H1 (cell line): ENCODE measurements around the gene ST7L. TPM values are rescaled to one million over a fixed set of nuclear protein-coding genes. Genes with fewer than 3 reads are reported as not detected.

Experiments used
- CTCF ChIA-PET: fragments of 300-600 bp; sonication (Branson Sonifier 250); formaldehyde crosslinking; loops from one replicate; lab custom pipeline; 2021; ENCODE audit not compliant: partially characterized antibody; lab: Charles Lee
- POLR2A ChIA-PET: fragments of 300-600 bp; sonication (Branson Sonifier 250); formaldehyde crosslinking; loops from one replicate; lab custom pipeline; 2021; ENCODE audit warnings: inconsistent platforms; ENCODE audit not compliant: partially characterized antibody; lab: Charles Lee
- DNase-seq, 2 experiments: peaks; one replicate each; pipeline versions ENCODE4 v3.0.0 to v3.0.0-alpha.2; 2010 to 2022; ENCODE audit warnings: low spot score in 2 of 2, low read depth in 1 of 2, mixed read lengths in 1 of 2
- FAIRE-seq: peaks from 2 replicates; lab custom pipeline; 2011; peaks lifted over from hg19 to GRCh38; lab: Jason Lieb, UNC
- H2AFZ ChIP-seq: 2 replicates; pipeline ENCODE4 v1.8.1; 2012; ENCODE audit warnings: low read length, inconsistent platforms
- H2AK5ac ChIP-seq: 2 replicates; pipeline ENCODE4 v1.6.1; 2013; ENCODE audit warnings: low read depth, low read length
- H2BK120ac ChIP-seq: replicated peaks from 2 replicates; pipeline ENCODE3; 2013; ENCODE audit warnings: low read depth, low read length, inconsistent platforms
- H2BK12ac ChIP-seq: 2 replicates; pipeline ENCODE4 v1.6.1; 2013; ENCODE audit warnings: low read depth, low read length
- H2BK15ac ChIP-seq: 2 replicates; pipeline ENCODE4 v1.6.1; 2013; ENCODE audit warnings: low read length
- H2BK20ac ChIP-seq: 2 replicates; pipeline ENCODE4 v1.6.1; 2013; ENCODE audit warnings: low read length
- H2BK5ac ChIP-seq: 2 replicates; pipeline ENCODE4 v1.6.1; 2013; ENCODE audit warnings: low read depth, low read length
- H3K14ac ChIP-seq: 2 replicates; pipeline ENCODE4 v1.6.1; 2013; ENCODE audit warnings: inconsistent platforms; ENCODE audit not compliant: insufficient read length
- H3K18ac ChIP-seq: 2 replicates; pipeline ENCODE4 v1.6.1; 2013; ENCODE audit warnings: low read length; ENCODE audit errors: extremely low read depth
- H3K23ac ChIP-seq: 2 replicates; pipeline ENCODE4 v1.6.1; 2013; ENCODE audit warnings: inconsistent platforms; ENCODE audit not compliant: insufficient read length
- H3K23me2 ChIP-seq: 2 replicates; pipeline ENCODE4 v1.6.1; 2013; ENCODE audit warnings: low read depth, low read length
- H3K27ac ChIP-seq: 2 replicates; pipeline ENCODE4 v1.6.1; 2011; ENCODE audit warnings: low read depth, low read length, inconsistent platforms
- H3K27me3 ChIP-seq, 4 experiments: replicated peaks in 1 of 4; 1 replicate in 1 of 4; 2 replicates in 3 of 4; pipeline versions ENCODE4 v1.6.1 to v1.8.1; 2011 to 2013; ENCODE audit warnings: low read length in 3 of 4, mild to moderate bottlenecking in 3 of 4, inconsistent platforms in 2 of 4, mixed read lengths in 2 of 4, moderate library complexity in 1 of 4; ENCODE audit not compliant: control insufficient read depth in 3 of 4, insufficient read depth in 3 of 4; ENCODE audit errors: extremely low read depth in 1 of 4
- H3K36me3 ChIP-seq, 4 experiments: 2 replicates each; pipeline versions ENCODE4 v1.6.1 to v1.8.1; 2011 to 2013; ENCODE audit warnings: mild to moderate bottlenecking in 4 of 4, low read length in 3 of 4, moderate library complexity in 2 of 4, control low read depth in 1 of 4, inconsistent platforms in 1 of 4; ENCODE audit not compliant: insufficient read depth in 4 of 4, control insufficient read depth in 2 of 4
- H3K4ac ChIP-seq: replicated peaks from 2 replicates; pipeline ENCODE3; 2013; ENCODE audit warnings: low read length, low read depth, mixed read lengths, inconsistent platforms; ENCODE audit not compliant: insufficient read length
- H3K4me1 ChIP-seq, 4 experiments: replicated peaks in 1 of 4; 1 replicate in 1 of 4; 2 replicates in 3 of 4; pipeline versions ENCODE4 v1.6.1 to v1.8.1; 2011 to 2013; ENCODE audit warnings: low read length in 3 of 4, inconsistent platforms in 2 of 4, mixed read lengths in 1 of 4; ENCODE audit not compliant: insufficient read depth in 4 of 4, control insufficient read depth in 3 of 4
- H3K4me2 ChIP-seq, 2 experiments: 2 replicates each; pipeline versions ENCODE4 v1.6.1 to v1.8.1; 2011 to 2013; ENCODE audit warnings: low read depth in 2 of 2, low read length in 2 of 2, control low read depth in 1 of 2, inconsistent platforms in 1 of 2, mild to moderate bottlenecking in 1 of 2; ENCODE audit not compliant: insufficient read depth in 1 of 2
- H3K4me3 ChIP-seq, 4 experiments: fragments of 200-600, 300-600 bp in 1 of 4; sonication (generic), shearing (Covaris generic), sonication (Bioruptor Twin) in 1 of 4; 2 replicates each; pipeline versions ENCODE4 v1.5.1 to v1.8.1; 2011 to 2016; ENCODE audit warnings: low read length in 4 of 4, low read depth in 3 of 4, control low read depth in 2 of 4, inconsistent platforms in 2 of 4, mild to moderate bottlenecking in 2 of 4, mixed read lengths in 1 of 4, moderate library complexity in 1 of 4; ENCODE audit not compliant: insufficient read depth in 2 of 4; ENCODE audit errors: extremely low read depth in 1 of 4
- H3K56ac ChIP-seq: replicated peaks from 2 replicates; pipeline ENCODE3; 2013; ENCODE audit warnings: low read depth, mild to moderate bottlenecking, mixed read lengths, low read length, inconsistent platforms; ENCODE audit not compliant: insufficient read length
- H3K79me1 ChIP-seq: 2 replicates; pipeline ENCODE4 v1.6.1; 2013; ENCODE audit warnings: low read depth, low read length, control low read depth
- H3K79me2 ChIP-seq, 2 experiments: 2 replicates each; pipeline versions ENCODE4 v1.6.1 to v1.8.1; 2012 to 2013; ENCODE audit warnings: low read length in 2 of 2, mild to moderate bottlenecking in 2 of 2, inconsistent platforms in 1 of 2; ENCODE audit not compliant: insufficient read depth in 2 of 2, control insufficient read depth in 1 of 2
- H3K9ac ChIP-seq, 4 experiments: replicated peaks in 1 of 4; 1 replicate in 1 of 4; 2 replicates in 3 of 4; pipeline versions ENCODE4 v1.6.1 to v1.8.1; 2011 to 2013; ENCODE audit warnings: low read depth in 3 of 4, low read length in 3 of 4, control low read depth in 2 of 4, mild to moderate bottlenecking in 2 of 4, moderate library complexity in 2 of 4, inconsistent platforms in 1 of 4; ENCODE audit errors: extremely low read depth in 1 of 4
- H3K9me3 ChIP-seq, 2 experiments: 2 replicates each; pipeline versions ENCODE4 v1.6.1 to v1.8.1; 2012 to 2013; ENCODE audit warnings: mild to moderate bottlenecking in 2 of 2, moderate library complexity in 2 of 2, control low read depth in 1 of 2, inconsistent platforms in 1 of 2, low read depth in 1 of 2, low read length in 1 of 2, mixed read lengths in 1 of 2; ENCODE audit not compliant: insufficient read depth in 2 of 2
- H4K20me1 ChIP-seq, 2 experiments: replicated peaks in 1 of 2; 2 replicates each; pipeline versions ENCODE3 to v1.8.1; 2011 to 2013; ENCODE audit warnings: inconsistent platforms in 2 of 2, low read length in 2 of 2, mild to moderate bottlenecking in 1 of 2; ENCODE audit not compliant: insufficient read depth in 2 of 2, control insufficient read depth in 1 of 2
- H4K5ac ChIP-seq: 2 replicates; pipeline ENCODE4 v1.6.1; 2013; ENCODE audit warnings: low read length, low read depth, mixed read lengths, inconsistent platforms; ENCODE audit not compliant: insufficient read length
- H4K8ac ChIP-seq: 2 replicates; pipeline ENCODE4 v1.8.0; 2013; ENCODE audit warnings: mild to moderate bottlenecking, moderate library complexity, low read length, inconsistent platforms; ENCODE audit not compliant: insufficient read depth; ENCODE audit errors: extremely low read depth
- H4K91ac ChIP-seq: replicated peaks from 2 replicates; pipeline ENCODE3; 2013; ENCODE audit warnings: low read length, mixed read lengths, inconsistent platforms; ENCODE audit not compliant: insufficient read length
- HDAC2 ChIP-seq, 2 experiments: fragments of 300-600 bp in 1 of 2; sonication (generic) in 1 of 2; IDR thresholded peaks; 2 replicates each; pipeline ENCODE4 v1.6.1; 2011 to 2012; ENCODE audit warnings: low read depth in 2 of 2, low read length in 2 of 2, mild to moderate bottlenecking in 2 of 2, moderate library complexity in 2 of 2, borderline replicate concordance in 1 of 2, inconsistent platforms in 1 of 2
- TAF7 ChIP-seq: optimal IDR thresholded peaks from 2 replicates; pipeline ENCODE3; 2011; ENCODE audit warnings: low read depth, mild to moderate bottlenecking, inconsistent platforms, low read length, moderate library complexity, borderline replicate concordance
- YY1 ChIP-seq: IDR thresholded peaks from 2 replicates; pipeline ENCODE4 v1.6.1; 2011; ENCODE audit warnings: low read depth, mild to moderate bottlenecking, low read length
- polyA plus RNA-seq, 7 experiments: library from polyadenylated mRNA; depleted of rRNA in 3 of 7; stranded (reverse) in 5 of 7; unstranded in 2 of 7; fragments of >200 nt in 5 of 7; fragments of 200-250 nt in 2 of 7; gene quantifications; 1 replicate in 5 of 7; 2 replicates in 1 of 7; 4 replicates in 1 of 7; pipeline versions ENCODE4 v1.2.1 to v1.2.3, GENCODE V29; 2011 to 2013; ENCODE audit warnings: missing spikeins in 2 of 7, mixed read lengths in 2 of 7
- total RNA-seq: library from RNA; stranded (reverse); fragmentation: NEBNext Ultra II Directional; extraction: Animal tissue kit (Norgen Biotek cat#: 25700); gene quantifications from 2 replicates; pipeline ENCODE4 v1.2.1, GENCODE V29; 2021
- TF ChIP-seq, protein P1 (sequence below): IDR thresholded peaks from 2 replicates; pipeline ENCODE4 v1.6.1; 2011; ENCODE audit warnings: low read length, improper control_type of control experiment

Gene ST7L
- total and polyA plus RNA-seq, 2 of the 8 experiments (the other 6 are each of a cell fraction or from before 2014, with no cell fraction given), result 9.6 to 16.2 TPM

GRCh38 chr1:112634367-112634766 is 15.4 kb upstream of the ST7L start:
- H2BK20ac ChIP-seq, result no peak overlapping the region
- DNase-seq, result no peak
- H3K18ac ChIP-seq, result no peak overlapping the region
- H4K8ac ChIP-seq, result no peak overlapping the region
- H3K9me3 ChIP-seq, result no peaks in the 10 kb centered on the region
- peaks cover 0 to 3% (median 0%) of the 10 kb centered on the region in 4 experiments; a peak in 2 of 8 replicates for H3K36me3 ChIP-seq
- no peak overlapping the region for H3K9ac ChIP-seq
- H3K79me2 ChIP-seq, result peaks cover 14 to 95% of the 10 kb centered on the region in 2 experiments
- no peak overlapping the region for H3K56ac ChIP-seq
- FAIRE-seq, result no peak
- H2BK120ac ChIP-seq, result no peak overlapping the region
- H3K4me3 ChIP-seq, result no peak overlapping the region
- no peak overlapping the region for H2BK5ac ChIP-seq
- H4K91ac ChIP-seq, result no peak overlapping the region
- H4K5ac ChIP-seq, result no peak overlapping the region
- no peaks in the 10 kb centered on the region for H3K23me2 ChIP-seq
- H3K4me1 ChIP-seq, result no peaks in the 10 kb centered on the region
- H3K27ac ChIP-seq, result no peak overlapping the region
- H3K4ac ChIP-seq, result no peak overlapping the region
- TF ChIP-seq HDAC2 (IDR thresholded peaks at IDR 0.05; ENCODE audit: borderline replicate concordance in 1 of 2, low read depth in 2 of 2, low read length in 2 of 2) (no peak), YY1 (no peak), TAF7 (no peak)
- TF ChIP-seq, protein P1, sequence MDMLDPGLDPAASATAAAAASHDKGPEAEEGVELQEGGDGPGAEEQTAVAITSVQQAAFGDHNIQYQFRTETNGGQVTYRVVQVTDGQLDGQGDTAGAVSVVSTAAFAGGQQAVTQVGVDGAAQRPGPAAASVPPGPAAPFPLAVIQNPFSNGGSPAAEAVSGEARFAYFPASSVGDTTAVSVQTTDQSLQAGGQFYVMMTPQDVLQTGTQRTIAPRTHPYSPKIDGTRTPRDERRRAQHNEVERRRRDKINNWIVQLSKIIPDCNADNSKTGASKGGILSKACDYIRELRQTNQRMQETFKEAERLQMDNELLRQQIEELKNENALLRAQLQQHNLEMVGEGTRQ, result no peak
- H3K23ac ChIP-seq, result no peak overlapping the region
- H3K4me2 ChIP-seq, result no peak overlapping the region
- H3K14ac ChIP-seq, result no peak overlapping the region
- no peak overlapping the region for H2AFZ ChIP-seq
- ChIA-PET POLR2A (interaction anchor here (0.6 to 0.8 kb wide), 2 partner anchors 9 to 15 kb away, joined by 3 read pairs; partner anchors contain the start of gene CAPZA1), CTCF (interaction anchor here (0.5 kb wide), 1 partner anchor 18 kb away, joined by 3 read pairs; no protein-coding TSS in a partner anchor)
- H2BK12ac ChIP-seq, result no peak overlapping the region
- H4K20me1 ChIP-seq, result peaks cover 7 to 16% of the 10 kb centered on the region in 2 experiments
- no peak overlapping the region for H2AK5ac ChIP-seq
- no peaks in the 10 kb centered on the region for H3K27me3 ChIP-seq
- H2BK15ac ChIP-seq, result no peak overlapping the region
- no peaks in the 10 kb centered on the region for H3K79me1 ChIP-seq
